CD4-positive, alpha-beta T cell treated with Interleukin-4 for 1 hour (primary cell): ENCODE results near the gene SLC6A9.

Experiments used
- DNase-seq, 2 donors: peaks; one replicate each; pipeline ENCODE4 v3.0.0-alpha.2; 2020 to 2022

Gene SLC6A9

DNA sequence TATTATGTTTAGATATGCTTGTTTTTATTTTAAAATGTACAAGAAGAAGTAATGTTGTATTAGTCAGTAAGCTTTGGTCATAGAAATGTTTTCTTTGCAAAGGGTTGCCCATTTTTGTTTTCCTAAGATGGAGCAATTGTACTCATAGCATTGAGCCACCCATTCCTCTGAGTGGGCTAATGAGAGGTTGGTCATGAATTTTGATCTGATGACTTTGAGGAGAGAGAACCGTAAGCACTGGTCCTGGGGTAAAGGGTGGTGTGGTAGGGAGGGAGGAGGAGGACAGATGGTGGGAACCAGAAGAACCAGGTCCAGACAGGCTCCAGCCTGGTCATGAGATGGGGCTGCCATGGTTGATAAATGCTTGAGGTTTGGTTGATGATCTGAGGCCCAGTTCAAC lies 15.9 kb upstream of the SLC6A9 start:
- DNase-seq = no peak

DNA sequence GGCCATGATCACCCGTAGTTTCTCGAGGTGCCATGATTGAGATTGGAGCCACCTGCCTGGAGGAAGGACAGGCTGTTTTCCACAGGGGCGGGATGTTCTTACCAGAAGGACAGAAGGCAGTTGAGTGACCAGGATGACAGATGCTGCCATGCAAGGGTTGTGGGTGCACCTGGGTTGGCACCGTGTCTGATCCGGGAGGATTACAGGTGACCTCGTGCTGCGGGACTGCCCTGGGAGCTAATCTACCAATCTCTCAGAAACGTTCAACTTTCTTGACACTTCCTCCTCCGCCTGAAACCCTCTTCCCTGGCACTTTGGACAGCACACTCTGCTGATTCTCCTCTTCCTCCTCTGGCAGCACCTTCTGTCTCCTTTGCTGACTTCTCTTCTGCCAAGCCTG lies 13.8 kb upstream of the SLC6A9 start:
- DNase-seq = no peak

DNA sequence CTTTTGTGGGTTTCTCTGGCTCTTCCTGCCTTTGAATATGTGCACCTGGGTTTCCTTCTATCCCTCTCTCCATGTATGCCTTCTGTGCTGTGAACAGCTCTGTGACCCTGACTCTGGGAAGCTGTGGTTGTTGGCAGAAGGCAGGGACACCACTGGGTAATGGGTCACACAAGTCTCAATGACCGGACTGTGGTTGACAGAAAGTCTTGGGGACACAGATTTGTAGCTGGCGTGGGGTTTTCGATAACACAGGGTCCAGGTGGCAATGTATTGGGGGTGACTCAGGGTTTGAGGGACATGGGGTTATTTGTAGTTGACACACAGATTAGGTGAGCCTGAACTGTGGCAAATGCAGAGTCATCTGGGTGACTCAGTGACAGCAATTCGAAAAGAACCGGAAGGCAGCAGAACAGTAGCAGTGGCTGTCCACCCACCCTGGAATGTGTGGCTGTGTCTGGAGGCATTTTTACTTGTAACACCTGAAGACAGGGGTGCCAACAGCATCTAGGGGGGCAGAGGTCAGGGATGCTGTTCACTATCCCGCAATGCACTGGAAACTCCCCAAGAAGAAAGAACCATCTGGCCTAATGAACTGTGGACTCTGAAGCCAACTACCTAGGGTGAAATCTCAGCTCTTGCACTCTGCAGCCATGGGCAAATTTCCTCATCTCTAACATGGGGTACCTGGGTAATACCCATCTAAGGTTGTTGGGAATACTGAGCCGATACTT lies 13.0 kb upstream of the SLC6A9 start:
- DNase-seq = no peak

DNA sequence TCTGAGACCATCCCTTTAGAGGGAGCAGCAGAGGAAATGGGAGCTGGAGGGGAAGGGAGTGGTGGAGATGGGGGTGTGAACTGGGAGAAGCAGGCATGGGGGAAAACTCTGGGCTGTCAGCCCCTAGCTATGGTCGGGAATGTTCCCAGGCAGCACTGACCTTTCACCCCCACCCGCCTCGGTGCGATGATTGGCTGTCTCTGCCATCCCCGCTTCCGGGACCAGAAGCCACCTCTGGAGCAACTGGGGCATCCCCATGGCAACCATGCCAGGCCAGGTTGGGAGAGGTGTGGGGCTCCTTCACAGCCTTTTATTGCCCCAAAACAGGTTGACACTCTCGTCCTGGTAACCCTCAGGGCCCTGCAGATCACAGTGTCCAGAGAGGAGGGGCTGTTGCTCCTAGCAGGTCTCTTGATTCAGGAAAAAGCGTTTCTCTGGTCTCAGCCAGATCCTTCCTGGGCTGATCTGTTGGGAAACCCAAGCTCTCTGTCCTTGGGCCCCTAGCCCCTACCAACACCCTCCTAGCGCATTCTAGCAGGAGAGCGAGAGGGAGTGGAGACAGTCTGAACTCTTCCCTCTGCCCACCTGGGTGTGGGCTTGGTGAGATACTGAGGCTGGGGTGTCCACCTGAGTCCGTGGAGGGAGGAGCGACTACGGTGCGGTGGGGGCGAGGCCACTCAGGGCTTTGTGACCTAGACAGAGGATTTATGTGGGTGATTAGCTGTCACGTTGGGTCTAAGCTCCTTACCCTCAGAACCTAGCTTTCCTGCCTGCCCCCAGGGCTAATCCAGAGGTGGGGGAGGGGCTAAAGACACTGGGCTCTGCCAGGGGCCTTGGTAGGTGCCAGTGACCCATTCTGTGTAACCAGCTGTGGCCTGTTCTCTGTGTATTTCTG lies 12.2 kb upstream of the SLC6A9 start:
- no peak for DNase-seq

DNA sequence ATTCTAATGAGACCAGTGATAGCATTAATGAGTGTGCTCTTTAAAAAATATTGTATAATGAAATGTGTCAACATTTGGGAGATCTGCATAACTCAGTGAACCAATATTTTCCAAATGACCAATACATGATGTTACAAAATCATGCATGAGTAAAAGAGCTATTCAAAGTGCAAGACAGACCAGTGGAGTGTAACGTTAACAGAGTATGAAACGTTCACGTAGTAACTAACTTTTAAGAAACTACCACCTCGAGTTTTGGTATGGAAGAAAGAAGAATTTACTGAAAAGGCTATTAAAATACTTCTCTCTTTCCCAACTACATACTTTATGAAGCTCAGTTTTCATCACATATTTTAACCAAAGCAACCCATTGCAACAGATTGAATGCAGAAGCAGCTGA lies 9.6 kb upstream of the SLC6A9 start:
- no peak for DNase-seq

DNA sequence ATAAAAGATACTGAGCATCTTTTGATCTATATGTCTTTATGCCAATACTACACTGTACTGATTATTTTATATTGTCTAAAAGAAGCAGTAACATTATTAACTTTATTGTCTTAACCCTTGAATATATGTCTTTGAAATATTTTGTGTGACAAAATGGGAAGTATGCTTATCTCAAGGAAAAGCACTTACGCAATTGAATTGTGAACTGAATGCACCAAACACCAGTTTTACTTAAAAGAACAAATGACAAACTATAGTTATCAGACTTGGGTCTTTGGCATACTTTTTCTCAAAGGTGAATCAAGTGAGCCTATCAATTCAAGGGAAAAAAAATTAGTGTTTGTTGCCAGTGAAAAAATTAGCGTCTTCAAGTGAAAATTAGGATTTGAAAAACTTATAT lies 9.2 kb upstream of the SLC6A9 start:
- no peak for DNase-seq

DNA sequence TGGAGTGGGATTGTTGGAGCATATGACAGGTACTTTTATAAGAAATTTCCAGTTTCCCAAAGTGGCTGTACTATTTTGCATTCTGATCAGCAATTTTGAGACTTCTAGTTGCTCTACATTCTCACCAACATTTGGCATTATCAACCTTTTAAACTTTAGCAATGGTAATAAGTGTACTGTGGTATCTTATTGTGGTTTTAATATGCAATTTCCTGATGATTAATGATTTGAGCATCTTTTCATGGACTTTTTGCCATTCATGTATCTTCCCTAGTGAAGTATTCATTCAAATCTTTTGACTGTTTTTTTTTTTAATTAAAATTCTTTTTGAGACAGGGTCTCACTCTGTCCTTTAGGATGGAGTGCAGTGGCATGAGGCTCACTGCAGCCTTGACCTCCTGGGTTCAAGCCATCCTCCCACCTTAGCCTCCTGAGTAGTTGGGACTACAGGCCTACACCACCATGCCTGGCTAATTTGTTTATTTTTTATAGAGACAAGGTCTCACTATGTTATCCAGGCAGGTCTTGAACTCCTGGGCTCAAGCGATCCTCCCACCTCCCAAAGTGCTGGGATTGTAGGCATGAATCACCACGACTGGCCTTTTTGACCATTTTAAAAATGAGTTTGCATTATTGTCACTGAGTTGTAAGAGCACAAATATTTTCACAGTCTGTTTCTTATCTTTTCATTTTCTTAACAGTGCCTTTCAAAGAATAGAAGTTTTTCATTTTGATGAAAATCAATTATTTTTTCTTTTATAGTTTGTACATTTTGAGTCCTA lies 7.8 kb upstream of the SLC6A9 start:
- no peak for DNase-seq

DNA sequence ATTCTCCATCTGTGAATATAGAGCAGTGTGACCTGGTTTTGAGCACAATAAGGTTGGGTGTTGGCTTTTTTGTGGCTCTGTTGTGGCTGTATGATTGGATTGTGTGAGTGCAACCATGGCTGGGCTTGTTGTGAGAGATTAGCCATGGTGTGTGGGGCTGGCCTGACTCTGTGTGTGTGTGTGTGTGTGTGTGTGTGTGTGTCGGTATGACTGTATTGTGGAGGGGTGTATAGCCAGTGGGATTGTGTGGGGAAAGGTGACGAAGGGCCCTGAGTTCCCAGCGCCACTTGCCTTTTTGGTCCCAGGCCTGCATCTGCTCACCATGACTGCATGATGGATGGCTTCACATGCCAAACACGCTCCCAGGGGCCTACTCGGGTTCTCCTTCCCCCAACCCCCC lies 5.9 kb upstream of the SLC6A9 start:
- no peak for DNase-seq

DNA sequence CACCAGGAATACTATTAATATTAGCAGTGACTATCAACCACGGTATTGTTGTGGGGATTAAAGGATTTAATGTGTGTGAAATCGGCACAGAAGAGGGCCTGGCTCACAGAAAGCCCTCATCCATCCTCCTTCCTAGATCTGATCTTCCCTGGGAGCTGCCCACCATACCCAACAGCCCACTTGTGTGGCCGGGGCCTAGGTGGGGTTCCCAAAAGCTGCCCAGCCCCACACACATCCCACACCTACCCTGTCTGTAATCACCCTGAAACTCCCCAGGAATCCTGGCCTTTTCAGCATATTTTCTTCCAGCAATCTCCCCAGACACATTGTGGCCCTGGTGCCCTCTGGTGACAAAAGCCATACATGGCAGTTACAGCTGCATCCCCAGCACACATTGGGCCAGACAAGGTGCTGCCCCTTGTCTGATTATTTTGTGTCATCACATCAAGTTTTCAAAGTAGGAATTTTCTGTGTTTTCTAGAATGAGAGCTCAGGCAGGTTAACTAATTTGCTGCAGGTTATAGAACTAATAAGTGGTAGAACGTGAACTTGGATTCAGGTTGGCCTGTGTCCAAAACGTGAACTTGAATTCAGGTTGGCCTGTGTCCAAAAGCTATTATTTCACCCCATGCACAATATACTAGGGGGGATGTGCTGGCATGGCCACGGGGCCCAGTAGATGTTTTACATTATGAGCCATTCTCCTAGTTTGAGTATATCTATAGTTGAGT lies 5.3 kb upstream of the SLC6A9 start:
- peak; percentile 67 to 72 for DNase-seq

DNA sequence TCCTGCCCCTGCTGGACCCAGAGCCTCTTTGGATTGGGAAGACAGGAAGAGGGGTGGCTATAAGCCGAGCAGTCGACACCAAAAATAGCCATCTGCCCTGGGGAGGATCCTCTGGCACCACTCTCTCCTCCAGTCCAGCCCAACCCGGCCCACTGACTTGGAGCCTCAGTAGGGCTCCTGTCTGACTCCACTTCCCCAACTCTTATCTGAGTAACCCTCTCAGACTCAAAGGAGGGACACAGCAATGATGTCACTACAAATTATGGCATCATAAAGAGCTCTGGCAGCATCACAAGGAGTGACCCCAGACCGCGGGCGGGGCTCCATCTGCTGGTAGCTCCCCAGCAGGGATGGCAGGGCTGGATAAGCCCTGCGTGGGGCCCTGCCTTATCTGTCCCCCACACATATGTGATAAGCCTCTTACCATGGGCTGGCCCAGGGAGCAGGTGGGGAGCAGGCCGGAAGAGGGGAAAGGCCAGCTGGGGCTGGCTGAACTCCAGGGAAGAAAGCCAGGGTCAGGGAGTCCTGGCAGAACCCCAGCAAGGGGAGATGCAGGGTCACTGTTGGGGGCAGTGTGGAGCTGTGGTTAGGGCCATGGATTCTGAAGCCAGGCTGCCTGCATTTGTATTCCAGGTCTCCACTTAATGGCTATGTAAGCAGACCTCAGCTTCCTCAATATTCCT lies 4.6 kb upstream of the SLC6A9 start:
- DNase-seq = no peak

DNA sequence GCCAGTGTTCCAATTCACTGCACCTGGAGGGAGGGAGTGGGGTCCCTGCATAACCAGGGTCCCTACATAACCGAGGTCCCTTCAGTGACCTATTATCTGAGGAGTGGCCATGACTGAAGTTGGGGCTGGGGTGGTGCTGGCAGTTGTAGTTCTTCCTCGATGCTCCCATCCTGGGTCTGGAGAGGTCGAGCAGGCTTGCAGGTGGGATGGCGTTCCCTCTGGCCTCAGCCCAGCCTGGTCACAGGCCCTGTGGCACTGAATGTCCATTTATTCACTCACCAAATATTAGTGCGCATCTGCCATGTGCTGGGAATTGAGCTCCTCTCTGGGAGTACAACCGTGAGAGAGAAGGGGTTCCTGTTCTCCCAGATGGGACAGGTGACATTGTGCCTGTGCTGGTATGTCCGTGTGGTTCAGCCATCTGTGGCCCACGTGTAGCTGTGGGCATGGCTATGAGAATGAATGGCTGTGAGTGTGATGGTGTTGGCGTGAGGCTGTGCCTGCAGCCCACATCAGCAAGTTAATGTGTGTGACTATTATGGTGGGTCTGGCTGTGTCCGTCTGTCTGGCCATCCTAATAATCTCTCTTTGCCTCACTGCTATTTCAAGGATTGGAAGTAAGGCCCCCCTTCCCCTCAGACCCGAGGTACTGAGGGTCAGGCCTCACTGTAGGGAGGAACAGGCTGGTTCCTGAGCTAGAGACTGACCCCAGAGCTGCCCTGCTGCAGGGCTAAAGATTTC lies 3.9 kb upstream of the SLC6A9 start:
- no peak for DNase-seq

DNA sequence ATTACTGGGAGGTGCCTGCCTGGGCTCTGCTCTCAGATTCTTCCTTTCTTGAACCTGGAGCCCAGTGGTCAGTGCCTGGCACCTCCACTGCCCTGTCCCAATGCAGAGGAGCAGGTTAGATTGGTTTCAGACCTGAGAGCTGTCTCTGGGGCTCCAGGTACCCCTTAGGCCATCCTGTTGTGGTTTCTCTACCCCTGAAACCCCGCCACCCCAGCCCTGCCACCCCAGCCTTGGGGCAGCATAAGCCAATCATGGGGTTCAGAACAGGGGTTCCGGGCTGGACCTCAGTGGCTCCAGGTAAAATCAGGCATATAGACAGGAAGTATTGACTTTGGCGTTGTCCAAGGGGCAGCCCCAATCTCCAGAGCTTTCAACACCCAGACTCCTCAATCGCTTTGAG lies 3.2 kb upstream of the SLC6A9 start:
- no peak for DNase-seq

DNA sequence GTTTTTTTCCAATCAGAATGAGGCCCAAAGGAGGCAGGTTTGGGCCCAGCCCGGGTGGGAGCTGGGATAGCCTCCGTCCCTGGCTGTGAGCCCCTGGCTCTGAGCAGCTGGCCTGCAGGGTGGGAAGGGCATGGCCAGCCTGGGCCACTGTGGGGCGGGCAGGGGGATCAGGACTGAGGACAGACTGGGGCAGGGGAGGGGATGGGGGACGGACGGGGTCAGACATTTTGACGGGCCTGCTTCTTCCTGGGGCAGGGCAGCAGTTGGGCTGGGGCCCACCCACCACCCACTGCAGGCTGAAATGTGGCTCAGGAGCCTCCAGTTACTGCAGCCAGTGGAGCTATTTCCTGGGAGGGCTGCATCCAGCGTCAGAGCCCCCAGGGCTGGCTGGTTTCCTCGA lies 2.5 kb upstream of the SLC6A9 start:
- no peak for DNase-seq

DNA sequence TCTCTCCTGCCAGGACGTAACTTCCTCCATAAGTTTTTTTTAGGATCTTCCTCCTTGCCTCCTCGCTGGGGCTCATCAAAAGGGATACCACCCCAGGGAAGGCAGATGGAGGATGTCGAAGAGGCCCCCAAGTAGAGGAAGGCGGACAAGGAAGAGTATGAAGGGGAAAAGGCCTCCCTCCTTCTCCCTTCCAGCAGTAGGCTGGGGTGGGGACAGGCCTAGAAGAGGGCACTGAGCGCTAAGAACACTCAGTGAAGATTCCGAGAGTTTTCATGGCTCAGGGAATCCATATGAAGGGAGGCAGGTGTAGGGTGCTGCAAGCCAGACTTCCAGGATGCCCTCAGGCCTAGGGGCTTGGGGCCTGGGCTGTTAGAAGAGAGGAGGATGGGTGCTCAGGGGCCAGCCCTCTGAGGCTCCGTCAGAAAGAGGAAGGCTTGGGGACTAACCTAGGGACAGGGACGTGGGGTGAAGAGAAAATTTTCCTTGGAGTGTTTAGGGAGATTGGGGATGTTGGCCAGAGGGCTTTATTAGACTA lies 1.8 kb upstream of the SLC6A9 start:
- DNase-seq = no peak

DNA sequence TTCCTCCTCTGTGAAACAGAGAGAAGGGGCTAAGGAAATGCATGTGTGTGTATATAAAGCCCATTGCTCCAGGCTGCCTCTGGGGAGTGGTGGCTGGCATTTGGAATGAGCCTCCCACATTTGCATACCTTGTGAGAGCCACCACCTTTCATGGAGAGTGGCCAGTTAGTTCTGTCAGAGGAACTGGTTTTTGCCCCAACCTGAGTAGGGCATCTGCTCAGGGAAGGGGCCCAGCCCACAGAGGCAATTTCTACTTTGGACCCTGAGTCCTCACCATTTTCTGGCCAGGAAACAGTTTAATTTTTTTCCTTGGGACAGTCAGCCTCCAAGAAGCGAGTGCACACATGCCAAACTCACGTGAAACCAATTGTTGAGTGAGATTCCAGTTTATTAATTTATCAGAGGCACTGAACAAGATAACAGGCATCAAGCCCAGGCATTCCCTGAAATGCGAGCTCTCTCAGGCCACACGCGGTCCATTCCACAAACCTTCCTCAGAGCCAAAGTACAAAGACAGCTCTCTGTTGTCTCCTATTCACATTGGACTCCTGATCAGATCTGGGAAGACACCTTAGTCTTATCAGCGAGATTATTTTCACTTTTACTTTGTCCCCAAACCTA lies 1.0 kb upstream of the SLC6A9 start:
- no peak for DNase-seq

DNA sequence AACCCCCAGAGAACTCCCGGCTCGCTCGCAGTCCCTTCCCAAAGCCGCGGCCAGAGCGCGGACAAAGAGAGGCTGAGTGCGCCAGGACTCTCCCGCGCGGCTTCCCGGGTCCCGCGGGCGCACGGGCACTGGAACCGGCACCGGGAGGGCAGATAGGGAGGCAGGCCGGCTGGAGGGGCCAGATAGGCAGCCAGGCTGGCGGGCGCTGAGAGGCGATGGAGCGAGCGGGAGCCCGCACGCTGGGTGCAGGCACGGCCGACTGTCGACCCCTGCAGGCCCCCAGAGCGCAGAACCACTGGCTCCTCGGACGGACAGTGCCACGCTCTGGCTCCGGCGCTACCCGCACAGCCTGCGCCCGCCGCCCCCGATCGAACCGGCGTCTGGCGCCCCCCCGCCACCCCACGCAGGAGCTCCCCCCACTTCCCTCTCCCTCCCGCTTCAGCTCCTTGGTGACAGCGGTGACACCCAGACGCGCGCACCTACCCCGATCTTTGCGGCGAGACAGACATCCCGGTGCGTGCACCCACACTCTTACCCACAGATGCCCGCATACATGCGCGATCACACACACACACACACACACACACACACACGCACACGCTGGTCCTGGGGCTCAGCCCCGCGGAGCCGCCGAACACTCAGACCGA lies 534 bp downstream of the SLC6A9 start:
- DNase-seq = peak; percentile 42 to 60

DNA sequence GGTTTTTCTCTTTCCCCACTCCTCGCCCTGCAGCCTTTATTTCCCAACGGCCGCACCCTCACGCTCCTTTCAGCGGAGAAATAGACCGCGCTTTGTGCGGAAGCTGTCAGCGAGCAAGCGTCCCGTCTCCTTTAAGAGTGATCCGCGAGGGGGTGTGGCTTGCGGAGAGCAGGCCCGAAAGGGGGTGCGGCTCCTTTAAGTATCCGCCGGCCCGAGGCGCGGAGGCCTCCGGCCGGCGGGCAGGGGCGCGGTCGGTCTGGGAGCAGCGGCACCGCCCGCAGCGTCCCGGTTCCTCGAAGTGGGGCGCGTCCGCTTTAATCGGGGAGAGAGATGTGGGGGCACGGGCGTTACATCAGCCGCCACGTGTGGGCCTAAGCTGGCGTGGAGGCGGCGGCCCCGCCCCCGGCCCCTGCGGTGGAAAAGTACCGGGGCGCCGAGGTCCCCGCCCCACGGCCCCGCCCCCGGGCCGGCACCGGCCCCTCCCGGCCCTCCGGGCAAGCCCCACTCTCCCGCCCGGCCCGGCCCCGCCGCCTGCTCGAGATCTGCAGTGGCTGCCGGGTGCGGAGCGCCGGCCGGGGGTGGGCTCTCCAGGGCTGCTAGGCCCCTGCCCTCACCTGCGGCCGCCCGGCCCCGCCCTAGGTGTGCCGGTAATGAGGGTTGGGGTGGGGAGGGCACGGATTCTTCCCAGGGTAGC lies 1.2 kb downstream of the SLC6A9 start:
- peak; percentile 84 to 88 for DNase-seq

DNA sequence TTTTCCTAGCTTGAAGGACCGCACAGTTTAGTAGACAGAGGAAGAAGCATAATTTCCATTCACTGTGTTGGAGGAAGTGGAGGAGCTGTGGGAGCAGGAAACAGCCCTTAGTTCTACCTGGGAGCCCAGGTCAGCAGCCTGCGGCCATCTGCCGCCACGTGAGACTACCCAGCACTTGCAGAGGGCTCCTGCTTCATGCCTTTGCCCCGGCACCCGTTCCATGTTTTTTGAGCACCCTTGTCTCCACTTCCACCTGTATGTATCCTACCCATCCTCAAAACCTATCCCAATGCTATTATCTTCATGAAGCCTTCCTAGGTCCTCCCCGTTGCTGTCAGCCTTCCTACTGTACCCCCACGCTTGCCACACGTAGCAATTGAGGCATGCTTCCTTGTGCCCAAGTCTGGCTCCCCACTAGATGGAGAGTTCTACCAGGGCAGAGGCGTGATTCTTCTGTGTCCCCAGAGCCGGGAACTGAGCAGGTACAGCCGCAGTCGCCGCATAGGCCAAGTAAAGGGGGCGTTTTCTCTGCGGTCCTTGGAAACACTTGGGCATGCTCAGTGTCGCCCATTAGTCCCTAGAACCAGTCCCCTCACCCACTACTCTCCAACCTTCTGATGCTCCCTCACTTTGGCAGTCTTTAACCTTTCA lies 1.9 kb downstream of the SLC6A9 start:
- DNase-seq = peak in 1 of 2 donors; percentile 24

DNA sequence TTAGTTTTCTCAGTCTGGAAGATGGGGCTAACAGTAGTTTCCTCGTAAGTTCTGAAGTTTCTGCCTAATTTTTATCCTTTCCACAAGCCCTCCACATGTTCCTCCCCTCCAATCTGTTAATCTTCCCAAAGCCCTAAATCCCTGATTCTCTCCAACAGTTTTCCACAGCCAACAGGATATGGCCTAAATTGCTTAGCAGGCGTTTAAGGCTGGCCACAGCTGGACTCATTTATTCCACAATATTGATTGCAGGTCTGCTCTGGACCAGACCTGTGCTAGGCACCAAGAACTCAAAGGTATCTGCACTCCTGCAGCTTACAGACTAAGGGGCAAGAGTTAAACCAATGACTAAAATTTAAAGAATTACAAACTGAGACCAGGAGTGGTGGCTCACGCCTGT lies 3.9 kb downstream of the SLC6A9 start:
- no peak for DNase-seq
